Natural killer cell (primary cell): ENCODE results near the gene FIBCD1. TPM values are rescaled to one million over a fixed set of nuclear protein-coding genes. Genes with fewer than 3 reads are reported as not detected.

ENCODE experiments used
- ATAC-seq, 3 donors: fragments of 150-1000 bp in 2 of 3; fragments of 200-7000 bp in 1 of 3; cut with Tn5 transposase; 1 replicate in 1 of 3; 2 replicates in 2 of 3; pipeline ENCODE4 v1.10.0; 2021; ENCODE audit warnings: mild to moderate bottlenecking in 2 of 3, moderate library complexity in 2 of 3
- DNase-seq, 2 donors: peaks; one replicate each; pipeline versions ENCODE4 v3.0.0 to v3.0.0-alpha.2; 2013 to 2021; ENCODE audit warnings: mixed read lengths in 1 of 2
- H3K27ac ChIP-seq: one replicate; pipeline ENCODE4 v1.5.1; 2013; ENCODE audit warnings: mild to moderate bottlenecking, low read length
- H3K27me3 ChIP-seq: one replicate; pipeline ENCODE4 v1.6.1; 2013; ENCODE audit warnings: low read length; ENCODE audit not compliant: control insufficient read depth, insufficient read depth
- H3K36me3 ChIP-seq: one replicate; pipeline ENCODE4 v1.6.1; 2013; ENCODE audit warnings: low read length; ENCODE audit not compliant: control insufficient read depth, insufficient read depth
- H3K4me1 ChIP-seq: one replicate; pipeline ENCODE4 v1.6.1; 2013; ENCODE audit warnings: low read length; ENCODE audit not compliant: control insufficient read depth, insufficient read depth
- H3K4me3 ChIP-seq: one replicate; pipeline ENCODE4 v1.5.1; 2013; ENCODE audit warnings: low read length
- H3K9me3 ChIP-seq: one replicate; pipeline ENCODE4 v1.6.1; 2013; ENCODE audit warnings: low read length; ENCODE audit not compliant: control insufficient read depth, insufficient read depth
- H3K27ac Mint-ChIP-seq, 2 donors: one replicate each; pipeline ENCODE4 v1.8.0; 2022; ENCODE audit warnings: mild to moderate bottlenecking in 2 of 2, mixed read lengths in 2 of 2, moderate library complexity in 1 of 2
- H3K27me3 Mint-ChIP-seq, 2 donors: one replicate each; pipeline ENCODE4 v1.8.0; 2022; ENCODE audit warnings: low read depth in 2 of 2, mixed read lengths in 2 of 2
- H3K36me3 Mint-ChIP-seq: one replicate; pipeline ENCODE4 v1.8.0; 2022; ENCODE audit warnings: mixed read lengths
- H3K4me1 Mint-ChIP-seq, 2 donors: one replicate each; pipeline ENCODE4 v1.8.0; 2022; ENCODE audit warnings: mixed read lengths in 2 of 2
- H3K4me3 Mint-ChIP-seq: one replicate; pipeline ENCODE4 v1.8.0; 2022; ENCODE audit warnings: mild to moderate bottlenecking, moderate library complexity, mixed read lengths
- H3K9me3 Mint-ChIP-seq, 2 donors: one replicate each; pipeline ENCODE4 v1.8.0; 2022; ENCODE audit warnings: mixed read lengths in 2 of 2
- CTCF ChIP-seq: fragments of 200-600 bp; IDR thresholded peaks from one replicate; pipeline ENCODE4 v1.8.0; 2022; ENCODE audit warnings: antibody characterized with exemption
- WGBS: methylation state at CpG from one replicate; pipeline ENCODE4 v1.1.7; 2013; ENCODE audit warnings: missing lambda C conversion rate; ENCODE audit not compliant: insufficient coverage; 5-methylcytosine and 5-hydroxymethylcytosine counted together
- intact Hi-C: fragments of 100-400 bp; cut with micrococcal nuclease; formaldehyde crosslinking; loops from one replicate; pipeline ENCODE4 v1.14.2; 2022
- total RNA-seq, 4 donors: library from RNA; stranded (reverse); fragments of 120-200 nt in 1 of 4; gene quantifications; one replicate each; pipeline versions ENCODE4 v1.2.3 to v1.2.4, GENCODE V29; 2013 to 2022

FIBCD1 gene
- total RNA-seq, 3 donors from 2014 or later (not counting 1 experiment from before 2014, with no cell fraction given): not detected

- H3K4me3 ChIP-seq: no peak overlapping the region
- no peak for DNase-seq
- no peaks in the 10 kb centered on the region for H3K9me3 ChIP-seq
- no peaks in the 10 kb centered on the region for H3K27me3 Mint-ChIP-seq
- ATAC-seq: no peak
- WGBS: 95% methylated on average over 23 of the region's 23 CpGs
- intact Hi-C loops: no loop called here
- no peaks in the 10 kb centered on the region for H3K4me1 Mint-ChIP-seq
- H3K9me3 Mint-ChIP-seq: no peaks in the 10 kb centered on the region
- peaks cover 7% of the 10 kb centered on the region for H3K36me3 Mint-ChIP-seq
- H3K27me3 ChIP-seq: no peaks in the 10 kb centered on the region
- H3K4me1 ChIP-seq: no peaks in the 10 kb centered on the region
- H3K36me3 ChIP-seq: peaks cover 54% of the 10 kb centered on the region
- H3K4me3 Mint-ChIP-seq: no peak overlapping the region
- H3K27ac ChIP-seq: no peak overlapping the region
- TF ChIP-seq CTCF: no peak
- H3K27ac Mint-ChIP-seq: no peak overlapping the region
Observed at GRCh38 chr9:130886981-130887380, 52.1 kb downstream of the FIBCD1 start.

- Mint-ChIP-seq H3K27me3 (no peaks in the 10 kb centered on the region), H3K36me3 (peaks cover 7% of the 10 kb centered on the region), H3K4me3 (no peak overlapping the region), H3K4me1 (no peaks in the 10 kb centered on the region), H3K27ac (no peak overlapping the region), H3K9me3 (no peaks in the 10 kb centered on the region)
- peaks cover 64% of the 10 kb centered on the region for H3K36me3 ChIP-seq
- ATAC-seq (no peak), DNase-seq (no peak)
- no peaks in the 10 kb centered on the region for H3K9me3 ChIP-seq
- no peak overlapping the region for H3K27ac ChIP-seq
- no peak overlapping the region for H3K4me3 ChIP-seq
- H3K4me1 ChIP-seq: no peaks in the 10 kb centered on the region
- intact Hi-C loops: no loop called here
- H3K27me3 ChIP-seq: no peaks in the 10 kb centered on the region
- 98% methylated on average over 35 of the region's 35 CpGs for WGBS
- no peak for TF ChIP-seq CTCF
Observed at GRCh38 chr9:130885484-130886375, 53.3 kb downstream of the FIBCD1 start.

- H3K36me3 ChIP-seq: peaks cover 68% of the 10 kb centered on the region
- TF ChIP-seq CTCF: no peak
- H3K27me3 ChIP-seq: no peaks in the 10 kb centered on the region
- peaks cover 7% of the 10 kb centered on the region for H3K36me3 Mint-ChIP-seq
- intact Hi-C loops: no loop called here
- WGBS: 97% methylated on average over 47 of the region's 47 CpGs
- H3K9me3 Mint-ChIP-seq: no peaks in the 10 kb centered on the region
- no peak overlapping the region for H3K4me3 Mint-ChIP-seq
- no peaks in the 10 kb centered on the region for H3K4me1 ChIP-seq
- no peak overlapping the region for H3K27ac ChIP-seq
- DNase-seq (no peak), ATAC-seq (no peak)
- H3K27ac Mint-ChIP-seq: no peak overlapping the region
- H3K9me3 ChIP-seq: no peaks in the 10 kb centered on the region
- no peaks in the 10 kb centered on the region for H3K4me1 Mint-ChIP-seq
- no peaks in the 10 kb centered on the region for H3K27me3 Mint-ChIP-seq
- H3K4me3 ChIP-seq: no peak overlapping the region
Observed at GRCh38 chr9:130884542-130885483, 54.2 kb downstream of the FIBCD1 start.
